Neural cell (in vitro differentiated cells): ENCODE data around the gene FXYD2.

Source experiments
- CTCF ChIP-seq: fragments of 450-650 bp; IDR thresholded peaks from 2 replicates; pipeline ENCODE4 v1.5.1; 2014; ENCODE audit warnings: antibody characterized with exemption, mild to moderate bottlenecking, moderate library complexity; ENCODE audit not compliant: poor library complexity, severe bottlenecking
- EZH2 ChIP-seq: fragments of 200-600, 300-800 bp; shearing (Covaris generic), sonication (generic); IDR thresholded peaks from 2 replicates; pipeline ENCODE4 v1.6.1; 2014; ENCODE audit warnings: antibody characterized with exemption, low read length, borderline replicate concordance, mild to moderate bottlenecking; ENCODE audit not compliant: insufficient read depth, poor library complexity, severe bottlenecking
- POLR2AphosphoS5 ChIP-seq: IDR thresholded peaks from 2 replicates; pipeline ENCODE4 v1.6.1; 2012
- REST ChIP-seq: IDR thresholded peaks from 2 replicates; pipeline ENCODE4 v1.6.1; 2012; ENCODE audit warnings: borderline replicate concordance

GRCh38 chr11:117870103-117870952, 45.8 kb upstream of the FXYD2 start:
- TF ChIP-seq EZH2 (no peak), POLR2AphosphoS5 (no peak), CTCF (no peak), REST (no peak)
